WI38 (cell line): ENCODE data around the gene SOCS3.
"Not testable (repeated sequence)": the region's sequence is repeated elsewhere in the genome, so short reads cannot be mapped to it uniquely, and the experiment has no call there.

ENCODE experiments used
- H3K4me3 ChIP-seq: 2 replicates; pipeline ENCODE4 v1.5.1; 2011; ENCODE audit warnings: low read depth, mild to moderate bottlenecking, control low read depth, low read length
- TF ChIP-seq, protein P1 (sequence below): IDR thresholded peaks from 2 replicates; pipeline ENCODE4 v1.5.1; 2012; ENCODE audit warnings: low read depth, mild to moderate bottlenecking, control low read depth, low read length

The SOCS3 gene

DNA sequence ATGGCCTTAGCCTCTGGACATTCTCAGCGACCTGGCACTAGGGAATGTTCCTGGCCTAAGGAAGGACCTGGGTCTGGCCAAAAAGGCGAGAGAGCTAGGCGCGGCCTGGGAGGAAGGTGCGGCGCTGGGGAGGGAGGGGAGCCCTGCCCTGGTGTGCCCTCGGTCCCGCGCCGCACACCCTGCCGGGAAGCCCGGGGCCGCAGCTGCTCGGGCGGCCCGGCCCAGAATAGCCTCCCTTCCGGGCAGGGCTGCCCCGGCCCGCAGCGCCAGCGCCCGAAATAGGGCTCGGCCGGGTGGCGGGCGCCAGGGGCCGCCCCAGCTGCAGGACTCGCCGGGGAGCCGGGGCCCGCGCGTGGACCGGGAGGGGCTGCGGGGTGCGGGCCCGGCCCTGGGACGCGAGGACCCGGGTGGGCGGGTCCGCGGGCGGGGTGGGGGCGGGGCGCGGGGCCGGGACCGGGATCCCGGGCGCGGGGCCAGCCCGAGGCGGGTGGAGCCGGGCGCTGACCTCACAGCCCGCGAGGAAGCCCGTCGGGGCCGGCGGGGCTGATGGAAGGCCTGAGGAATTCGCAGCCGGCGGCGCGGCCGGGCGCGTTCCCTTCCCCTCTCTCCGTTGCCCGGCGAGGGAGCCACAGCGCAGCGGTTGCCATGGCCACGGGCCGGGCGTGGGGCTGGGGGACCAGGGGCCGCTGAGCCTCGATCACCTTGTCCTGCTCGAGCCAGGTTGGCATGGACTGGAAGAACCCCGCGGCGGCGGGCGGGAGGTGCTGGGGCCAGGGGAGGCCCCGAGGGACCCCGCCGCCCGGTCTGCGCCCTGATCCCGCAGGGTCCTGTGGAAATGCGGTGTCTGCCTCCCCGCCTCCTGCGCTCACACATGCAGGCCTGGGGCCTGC lies 18.1 kb downstream of the SOCS3 start:
- peak overlapping the region; percentile 40 for H3K4me3 ChIP-seq
- TF ChIP-seq, protein P1, sequence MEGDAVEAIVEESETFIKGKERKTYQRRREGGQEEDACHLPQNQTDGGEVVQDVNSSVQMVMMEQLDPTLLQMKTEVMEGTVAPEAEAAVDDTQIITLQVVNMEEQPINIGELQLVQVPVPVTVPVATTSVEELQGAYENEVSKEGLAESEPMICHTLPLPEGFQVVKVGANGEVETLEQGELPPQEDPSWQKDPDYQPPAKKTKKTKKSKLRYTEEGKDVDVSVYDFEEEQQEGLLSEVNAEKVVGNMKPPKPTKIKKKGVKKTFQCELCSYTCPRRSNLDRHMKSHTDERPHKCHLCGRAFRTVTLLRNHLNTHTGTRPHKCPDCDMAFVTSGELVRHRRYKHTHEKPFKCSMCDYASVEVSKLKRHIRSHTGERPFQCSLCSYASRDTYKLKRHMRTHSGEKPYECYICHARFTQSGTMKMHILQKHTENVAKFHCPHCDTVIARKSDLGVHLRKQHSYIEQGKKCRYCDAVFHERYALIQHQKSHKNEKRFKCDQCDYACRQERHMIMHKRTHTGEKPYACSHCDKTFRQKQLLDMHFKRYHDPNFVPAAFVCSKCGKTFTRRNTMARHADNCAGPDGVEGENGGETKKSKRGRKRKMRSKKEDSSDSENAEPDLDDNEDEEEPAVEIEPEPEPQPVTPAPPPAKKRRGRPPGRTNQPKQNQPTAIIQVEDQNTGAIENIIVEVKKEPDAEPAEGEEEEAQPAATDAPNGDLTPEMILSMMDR, result no peak

DNA sequence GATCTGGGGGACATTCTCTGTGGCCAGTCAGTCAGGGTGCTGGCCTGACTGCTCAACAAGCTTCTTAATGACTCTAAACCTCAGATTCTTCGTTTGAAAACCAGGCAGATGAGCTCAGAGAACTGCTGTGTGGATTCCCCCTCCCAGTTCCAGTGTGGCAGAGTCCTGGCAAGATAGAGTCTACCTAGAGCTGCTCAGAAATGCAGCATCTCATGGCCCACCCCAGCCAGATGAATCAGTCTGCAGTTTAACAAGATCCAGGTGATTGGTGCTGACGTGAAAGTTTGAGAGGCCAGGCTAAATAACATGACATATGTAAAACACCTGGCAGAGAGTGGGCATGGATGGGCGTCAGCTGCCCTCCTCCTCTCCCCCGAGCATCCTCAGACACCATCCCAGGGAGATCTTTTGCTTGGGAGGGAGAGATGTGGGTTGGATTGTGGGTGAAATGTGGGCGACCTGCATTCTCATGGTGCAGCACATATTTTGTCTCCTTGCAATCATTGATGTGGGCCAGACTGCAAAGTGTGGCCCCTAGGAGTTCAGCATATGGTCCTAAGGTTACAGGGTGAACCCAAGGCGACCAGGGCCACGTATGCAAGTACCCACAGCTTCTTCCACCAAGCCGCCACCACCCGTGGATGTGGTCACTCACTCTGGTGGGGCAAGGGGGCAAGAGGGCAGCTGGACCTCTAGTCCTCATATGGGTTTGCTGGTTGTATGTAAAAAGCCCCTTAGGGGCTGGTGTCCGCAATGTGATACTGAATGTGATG lies 19.5 kb downstream of the SOCS3 start:
- TF ChIP-seq, protein P1, result no peak

DNA sequence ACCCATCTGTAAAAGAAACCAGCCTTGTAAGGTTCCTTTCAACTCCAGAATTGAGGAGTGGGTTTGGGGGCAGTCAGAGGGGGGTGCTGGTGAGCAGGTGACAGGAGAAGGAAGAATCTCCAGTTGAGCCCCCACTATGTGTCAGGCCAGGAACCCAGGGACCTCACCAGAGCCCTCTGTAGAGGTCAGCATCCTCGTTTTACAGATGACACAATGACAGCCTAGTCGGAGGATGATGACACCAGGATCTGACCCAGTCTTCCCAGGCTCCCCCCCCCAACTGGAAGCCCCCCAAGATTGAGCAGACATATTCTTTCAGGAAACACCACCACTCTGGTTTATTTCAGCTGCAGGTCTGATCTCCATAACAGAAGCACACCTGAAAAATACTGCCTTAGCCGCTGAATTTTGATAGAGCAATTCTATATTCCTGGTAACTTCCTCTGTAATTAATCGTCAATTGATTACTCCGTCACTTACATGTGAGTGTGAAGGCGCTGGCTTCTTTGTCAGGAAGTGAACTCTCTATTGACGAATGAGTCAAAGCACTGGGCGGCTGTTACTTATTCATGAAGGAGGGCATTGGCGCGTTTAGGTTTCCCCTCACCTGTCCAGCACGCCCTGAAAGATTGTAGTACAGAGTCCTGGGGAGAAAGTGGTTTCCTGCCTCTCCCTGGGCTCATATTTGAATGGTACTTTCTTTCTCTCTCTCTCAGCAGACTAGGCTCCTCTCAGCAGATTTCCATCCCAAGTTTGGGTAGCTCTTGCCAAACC lies 21.2 kb downstream of the SOCS3 start:
- no peak overlapping the region for H3K4me3 ChIP-seq

More for the DNA sequence above, 19.5 kb downstream of the SOCS3 start:
- no peak overlapping the region for H3K4me3 ChIP-seq

DNA sequence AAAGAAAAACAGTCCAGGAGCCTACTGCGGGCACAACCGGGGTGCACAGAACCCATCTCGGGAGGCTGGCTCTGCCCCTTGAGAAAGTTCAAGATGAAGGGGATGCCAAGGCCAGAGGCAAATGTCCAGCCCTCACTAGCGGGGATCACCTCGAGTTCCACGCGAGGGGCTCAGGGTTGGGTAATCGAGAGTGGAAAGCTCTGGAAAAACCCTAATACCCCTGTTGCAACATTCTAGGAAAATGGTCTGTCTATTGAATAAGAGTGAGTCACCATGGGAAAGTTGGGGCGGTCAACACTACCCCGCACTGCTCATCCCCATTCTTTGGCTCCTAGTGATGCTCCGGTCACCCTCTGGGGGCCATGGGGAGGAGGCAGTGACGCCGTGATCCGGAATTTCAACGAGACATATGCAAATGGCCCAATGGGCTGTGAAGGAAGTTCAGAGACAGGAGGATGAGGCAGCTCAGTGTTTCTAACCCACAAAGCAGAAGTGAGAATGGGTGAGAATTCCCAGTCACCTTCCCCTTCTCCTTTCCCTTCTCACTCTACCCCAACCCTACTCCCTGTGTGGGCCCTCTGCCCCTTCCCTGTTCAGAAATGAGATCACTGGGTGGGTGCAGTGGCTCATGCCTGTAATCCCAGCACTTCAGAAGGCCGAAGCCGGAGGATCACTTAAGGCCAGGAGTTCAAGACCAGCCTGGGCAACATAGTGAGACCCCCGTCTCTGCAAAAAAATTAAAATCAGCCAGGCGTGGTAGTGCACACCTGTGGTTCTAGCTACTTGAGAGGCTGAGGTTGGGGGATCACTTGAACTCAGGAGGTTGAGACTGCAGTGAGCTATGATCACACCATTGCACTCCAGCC lies 22.4 kb downstream of the SOCS3 start:
- H3K4me3 ChIP-seq, result no peak overlapping the region
- TF ChIP-seq, protein P1, result no peak

More for the DNA sequence above, 21.2 kb downstream of the SOCS3 start:
- TF ChIP-seq, protein P1, result no peak

DNA sequence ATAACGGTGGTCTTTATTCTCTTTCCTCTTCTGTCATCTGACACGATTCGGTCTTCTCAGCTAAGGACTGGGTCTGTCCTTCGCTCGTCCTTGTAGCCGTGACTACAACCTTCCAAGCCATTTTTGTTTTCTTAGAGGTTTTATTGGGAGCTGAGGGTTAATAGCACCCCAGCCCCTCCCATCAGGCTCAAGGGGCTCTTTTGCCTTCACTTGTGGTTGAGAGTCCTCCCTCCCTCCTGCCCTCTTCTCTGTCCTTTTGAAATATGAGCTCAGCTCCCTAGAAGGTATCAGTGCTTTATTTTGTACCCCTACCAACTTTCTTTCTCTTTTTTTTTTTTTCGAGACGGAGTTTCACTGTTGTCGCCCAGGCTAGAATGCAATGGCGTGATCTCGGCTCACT lies 24.7 kb downstream of the SOCS3 start:
- TF ChIP-seq, protein P1, result no peak
- no peak overlapping the region for H3K4me3 ChIP-seq

DNA sequence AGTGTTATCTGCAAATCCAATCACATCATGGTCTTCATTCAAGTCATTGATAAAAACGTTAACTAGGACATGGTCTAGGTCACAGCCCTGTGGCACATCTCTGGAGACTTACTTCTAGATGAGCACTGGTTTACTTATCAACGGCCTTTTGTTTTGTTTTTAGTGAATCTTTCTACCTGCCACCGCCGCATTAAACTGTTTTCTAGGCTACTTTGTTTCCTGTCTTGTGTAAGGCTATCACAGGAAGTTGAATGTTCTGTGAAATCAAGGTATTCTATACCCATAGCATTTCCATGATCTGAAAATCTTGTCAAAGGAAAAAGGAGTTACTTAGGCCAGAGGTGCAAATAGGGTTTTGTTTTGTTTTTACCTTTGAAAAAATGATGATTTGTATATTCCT lies 26.9 kb downstream of the SOCS3 start:
- no peak overlapping the region for H3K4me3 ChIP-seq
- TF ChIP-seq, protein P1, result no peak

DNA sequence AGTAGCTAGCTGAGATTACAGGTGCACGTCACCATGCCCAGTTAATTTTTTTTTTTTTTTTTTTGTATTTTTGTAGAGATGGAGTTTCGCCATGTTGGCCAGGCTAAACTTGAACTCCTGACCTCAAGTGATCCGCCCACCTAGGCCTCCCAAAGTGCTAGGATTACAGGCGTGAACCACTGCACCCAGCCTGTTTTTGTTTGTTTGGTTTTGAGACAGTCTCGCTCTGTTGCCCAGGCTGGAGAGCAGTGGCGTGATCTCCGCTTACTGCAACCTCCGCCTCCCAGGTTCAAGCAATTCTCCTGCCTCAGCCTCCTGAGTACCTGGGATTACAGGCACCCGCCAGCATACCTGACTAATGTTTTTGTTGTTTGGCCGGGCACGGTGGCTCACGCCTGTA lies 28.5 kb downstream of the SOCS3 start:
- not testable (repeated sequence) for H3K4me3 ChIP-seq
